Sigmoid colon (tissue), 7 donors: ENCODE measurements around the gene SHC3. TPM values are rescaled to one million over a fixed set of nuclear protein-coding genes. Genes with fewer than 3 reads are reported as not detected.

Experiments
- DNase-seq: peaks from one replicate; pipeline ENCODE4 v3.0.0-alpha.2; 2019
- H3K27ac ChIP-seq, 4 donors: fragments of 200-600 bp; sonication (generic); one replicate each; pipeline ENCODE4 v1.5.1; 2016 to 2019; ENCODE audit warnings: mild to moderate bottlenecking in 1 of 4
- H3K27me3 ChIP-seq, 3 donors: fragments of 200-600 bp; sonication (generic); one replicate each; pipeline ENCODE4 v1.5.1; 2019; ENCODE audit warnings: mild to moderate bottlenecking in 1 of 3
- H3K36me3 ChIP-seq, 4 donors: fragments of 200-600 bp; sonication (generic); one replicate each; pipeline ENCODE4 v1.5.1; 2016 to 2019
- H3K4me1 ChIP-seq, 4 donors: fragments of 200-600 bp; sonication (generic); one replicate each; pipeline ENCODE4 v1.5.1; 2017 to 2019
- H3K4me3 ChIP-seq, 4 donors: fragments of 200-600 bp; sonication (generic); one replicate each; pipeline ENCODE4 v1.5.1; 2017 to 2019; ENCODE audit warnings: mild to moderate bottlenecking in 2 of 4, moderate library complexity in 1 of 4
- H3K9me3 ChIP-seq, 4 donors: fragments of 200-600 bp in 3 of 4; sonication (generic) in 3 of 4; one replicate each; pipeline versions ENCODE4 v1.5.1 to v1.6.1; 2013 to 2019
- EP300 ChIP-seq, 4 donors: sonication (generic); formaldehyde crosslinking; IDR thresholded peaks; one replicate each; pipeline ENCODE4 v1.6.1; 2017; ENCODE audit warnings: antibody characterized with exemption in 4 of 4
- POLR2A ChIP-seq, 2 donors: fragments of 450-650 bp; IDR thresholded peaks; one replicate each; pipeline ENCODE4 v1.6.1; 2016; ENCODE audit warnings: antibody characterized with exemption in 2 of 2, mild to moderate bottlenecking in 2 of 2, moderate library complexity in 2 of 2
- POLR2AphosphoS5 ChIP-seq, 4 donors: sonication (generic); formaldehyde crosslinking; IDR thresholded peaks; one replicate each; pipeline ENCODE4 v1.6.1; 2017; ENCODE audit warnings: antibody characterized with exemption in 4 of 4
- WGBS, 2 donors: extraction: QIAGEN DNeasy Blood & Tissue Kit; methylation state at CpG; one replicate each; pipeline ENCODE4 v1.1.7; 2013; 5-methylcytosine and 5-hydroxymethylcytosine counted together
- intact Hi-C: fragments of 100-400 bp; cut with DNase I; formaldehyde crosslinking; loops from one replicate; pipeline ENCODE4 v1.15.1; 2023
- polyA plus RNA-seq, 3 donors: library from polyadenylated mRNA; stranded (reverse); fragments of 200-250 nt; gene quantifications; one replicate each; pipeline ENCODE4 v1.2.3, GENCODE V29; 2013
- total RNA-seq, 4 donors: library from RNA; depleted of rRNA; stranded (reverse); fragments of >200 nt; gene quantifications; one replicate each; pipeline ENCODE4 v1.1.0, GENCODE V29; 2016
- TF ChIP-seq, protein P1 (sequence below), 4 experiments: fragments of 450-650 bp in 3 of 4; fragments of 200-600 bp in 1 of 4; IDR thresholded peaks; one replicate each; pipeline ENCODE4 v1.5.1; 2016 to 2019; ENCODE audit warnings: antibody characterized with exemption in 4 of 4, mild to moderate bottlenecking in 3 of 4, moderate library complexity in 2 of 4
- donor health status: healthy with polysubstance abuse.
- donor health status: Bipolar disorder and iron deficiency.
- donor health status: healthy.

The SHC3 gene
- total and polyA plus RNA-seq, 7 donors = 0.32 to 14.7 (median 2.1) TPM; not detected in 1

DNA sequence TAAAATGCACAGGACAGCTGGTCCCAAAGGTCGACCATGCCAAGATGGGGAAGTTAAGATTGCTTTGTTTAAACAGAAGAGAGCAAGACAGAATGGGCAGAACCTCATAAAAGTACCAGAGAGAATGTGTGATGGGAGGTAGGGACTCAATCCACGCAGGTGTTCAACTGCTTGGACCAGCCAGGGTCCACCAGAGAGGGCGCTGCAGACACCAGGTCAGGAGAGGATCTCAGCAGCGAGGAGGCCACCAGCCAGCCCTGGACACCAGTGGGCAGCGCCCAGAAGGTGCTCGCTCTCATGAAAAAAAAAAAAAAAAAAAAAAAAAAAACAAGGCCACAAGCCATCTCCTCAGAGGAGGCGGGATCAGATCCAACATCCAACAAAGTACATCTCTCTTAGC lies 81.8 kb downstream of the SHC3 start:
- Histone ChIP-seq H3K4me3 (no peak overlapping the region), H3K27ac (no peak overlapping the region), H3K27me3 (no peaks in the 10 kb centered on the region), H3K36me3 (no peaks in the 10 kb centered on the region), H3K9me3 (peaks cover 0 to 1% (median 0%) of the 10 kb centered on the region in 4 donors), H3K4me1 (peaks cover 0 to 7% (median 0%) of the 10 kb centered on the region in 4 donors)
- 90% methylated on average over 7 of the region's 7 CpGs for WGBS, 2 donors
- TF ChIP-seq POLR2A (IDR thresholded peaks at IDR 0.05) (no peak), POLR2AphosphoS5 (IDR thresholded peaks at IDR 0.05) (no peak), EP300 (IDR thresholded peaks at IDR 0.05) (no peak)
- TF ChIP-seq, protein P1, sequence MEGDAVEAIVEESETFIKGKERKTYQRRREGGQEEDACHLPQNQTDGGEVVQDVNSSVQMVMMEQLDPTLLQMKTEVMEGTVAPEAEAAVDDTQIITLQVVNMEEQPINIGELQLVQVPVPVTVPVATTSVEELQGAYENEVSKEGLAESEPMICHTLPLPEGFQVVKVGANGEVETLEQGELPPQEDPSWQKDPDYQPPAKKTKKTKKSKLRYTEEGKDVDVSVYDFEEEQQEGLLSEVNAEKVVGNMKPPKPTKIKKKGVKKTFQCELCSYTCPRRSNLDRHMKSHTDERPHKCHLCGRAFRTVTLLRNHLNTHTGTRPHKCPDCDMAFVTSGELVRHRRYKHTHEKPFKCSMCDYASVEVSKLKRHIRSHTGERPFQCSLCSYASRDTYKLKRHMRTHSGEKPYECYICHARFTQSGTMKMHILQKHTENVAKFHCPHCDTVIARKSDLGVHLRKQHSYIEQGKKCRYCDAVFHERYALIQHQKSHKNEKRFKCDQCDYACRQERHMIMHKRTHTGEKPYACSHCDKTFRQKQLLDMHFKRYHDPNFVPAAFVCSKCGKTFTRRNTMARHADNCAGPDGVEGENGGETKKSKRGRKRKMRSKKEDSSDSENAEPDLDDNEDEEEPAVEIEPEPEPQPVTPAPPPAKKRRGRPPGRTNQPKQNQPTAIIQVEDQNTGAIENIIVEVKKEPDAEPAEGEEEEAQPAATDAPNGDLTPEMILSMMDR (IDR thresholded peaks at IDR 0.05) = no peak
- no peak for DNase-seq
- intact Hi-C loops = no loop called here

DNA sequence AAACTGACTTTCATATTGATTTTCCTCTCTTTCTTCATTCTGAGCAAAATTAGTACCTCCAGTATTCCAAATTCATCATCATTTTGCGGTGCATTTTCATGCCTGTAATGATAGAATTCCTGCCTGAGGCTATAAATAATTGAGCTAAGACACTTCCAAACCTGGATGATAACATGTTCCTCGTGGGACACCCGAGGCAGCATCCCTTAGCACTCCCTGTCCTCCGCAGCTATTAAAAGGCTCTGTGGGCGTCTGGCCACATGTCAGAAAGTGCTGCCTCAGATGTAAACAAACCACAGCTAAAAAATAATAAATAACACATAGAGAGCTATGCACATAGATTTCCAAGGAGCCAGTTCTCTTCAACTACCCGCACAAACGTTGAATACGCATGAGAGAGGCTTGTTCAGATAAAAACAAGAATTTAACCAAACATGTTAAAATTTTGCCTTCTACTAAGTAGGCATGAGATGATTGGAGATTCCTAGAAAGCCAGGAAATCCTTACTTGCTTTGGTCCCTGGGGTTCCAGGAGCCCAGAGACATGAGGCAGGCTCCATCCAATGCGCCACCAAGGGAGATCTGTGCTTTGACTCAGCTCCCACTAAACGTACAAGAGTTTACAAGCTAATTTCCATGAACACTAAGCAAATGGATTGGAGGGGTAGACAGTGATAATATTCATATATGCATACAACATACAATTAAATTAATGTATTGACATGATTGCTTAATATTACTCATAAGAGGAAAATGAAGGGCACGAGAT lies 82.7 kb downstream of the SHC3 start:
- TF ChIP-seq POLR2AphosphoS5 (IDR thresholded peaks at IDR 0.05) (no peak), POLR2A (IDR thresholded peaks at IDR 0.05) (no peak)
- intact Hi-C loops = no loop called here
- H3K9me3 ChIP-seq = peaks cover 0 to 1% (median 0%) of the 10 kb centered on the region in 4 donors
- 70 to 75% methylated on average over 11 of the region's 11 CpGs for WGBS, 2 donors
- H3K27me3 ChIP-seq = no peaks in the 10 kb centered on the region
- H3K27ac ChIP-seq = no peak overlapping the region
- DNase-seq = no peak
- no peak overlapping the region for H3K4me3 ChIP-seq
- peaks cover 0 to 7% (median 0%) of the 10 kb centered on the region in 4 donors for H3K4me1 ChIP-seq
- H3K36me3 ChIP-seq = no peaks in the 10 kb centered on the region

DNA sequence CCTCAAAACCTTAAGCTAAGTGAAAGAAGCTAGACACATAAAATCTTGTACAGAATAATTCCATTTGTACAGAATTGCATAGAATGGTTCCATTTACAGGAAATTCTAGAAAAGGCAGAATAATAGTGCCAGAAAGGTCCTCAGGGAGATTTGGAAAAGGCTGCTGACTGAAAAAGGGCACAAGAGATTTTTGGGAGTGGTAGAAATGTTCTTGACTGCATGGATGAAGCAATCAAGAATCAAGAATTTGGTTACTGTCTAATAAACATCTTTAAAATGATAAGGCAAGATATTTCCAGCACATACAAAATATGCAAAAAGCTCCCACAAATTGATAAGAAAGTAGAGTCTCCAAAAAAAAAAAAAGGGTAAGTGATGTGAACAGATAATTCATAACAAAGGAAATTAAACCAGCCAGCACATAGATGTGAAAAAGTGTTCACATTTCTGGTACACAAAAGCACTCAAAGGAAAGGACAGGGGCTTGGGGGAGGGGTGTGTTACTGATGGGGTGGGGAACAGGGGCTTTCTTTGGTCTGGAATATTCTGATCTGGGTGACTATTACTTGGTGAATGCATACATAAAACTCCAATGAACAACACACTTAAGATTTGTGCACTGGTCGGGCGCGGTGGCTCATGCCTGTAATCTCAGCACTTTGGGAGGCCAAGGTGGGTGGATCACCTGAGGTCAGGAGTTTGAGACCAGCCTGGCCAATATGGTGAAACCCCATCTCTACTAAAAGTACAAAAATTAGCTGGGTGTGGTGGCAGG lies 85.2 kb downstream of the SHC3 start:
- DNase-seq = no peak
- H3K36me3 ChIP-seq = no peaks in the 10 kb centered on the region
- peaks cover 0 to 7% (median 0%) of the 10 kb centered on the region in 4 donors for H3K4me1 ChIP-seq
- intact Hi-C loops = no loop called here
- H3K9me3 ChIP-seq = peaks cover 0 to 1% (median 0%) of the 10 kb centered on the region in 4 donors
- 95 to 98% methylated on average over 3 of the region's 3 CpGs for WGBS, 2 donors
- no peak overlapping the region for H3K27ac ChIP-seq
- H3K27me3 ChIP-seq = no peaks in the 10 kb centered on the region
- H3K4me3 ChIP-seq = no peak overlapping the region
- TF ChIP-seq, protein P1 (IDR thresholded peaks at IDR 0.05) = no peak
- no peak for TF ChIP-seq EP300 (IDR thresholded peaks at IDR 0.05)
- TF ChIP-seq POLR2AphosphoS5 (IDR thresholded peaks at IDR 0.05) = no peak
- TF ChIP-seq POLR2A (IDR thresholded peaks at IDR 0.05) = no peak

DNA sequence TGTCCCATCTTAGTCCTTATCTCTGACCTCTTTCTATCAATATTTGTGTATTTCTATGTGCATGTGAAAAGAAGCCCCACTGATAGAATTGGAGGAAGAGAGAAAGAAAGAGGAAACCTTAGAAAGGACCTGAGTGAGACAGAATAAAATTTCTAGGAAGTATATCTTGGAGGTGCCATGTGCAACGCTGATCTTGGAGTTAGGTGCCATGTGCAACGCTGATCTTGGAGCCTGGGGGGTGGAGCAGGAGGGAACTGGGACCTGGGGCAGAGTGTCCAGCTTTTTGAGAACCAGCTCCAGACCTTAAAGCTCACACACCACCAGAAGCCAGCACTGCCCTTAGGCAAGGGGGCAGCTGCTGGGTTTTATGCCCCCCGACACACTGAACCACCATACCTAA lies 89.4 kb downstream of the SHC3 start:
- Histone ChIP-seq H3K4me3 (no peak overlapping the region), H3K36me3 (no peaks in the 10 kb centered on the region), H3K9me3 (no peaks in the 10 kb centered on the region), H3K27ac (no peak overlapping the region), H3K27me3 (no peaks in the 10 kb centered on the region), H3K4me1 (no peaks in the 10 kb centered on the region)
- DNase-seq = no peak
- TF ChIP-seq, protein P1 (IDR thresholded peaks at IDR 0.05) = no peak
- TF ChIP-seq POLR2A (IDR thresholded peaks at IDR 0.05) = no peak
- intact Hi-C loops = no loop called here
- 87 to 88% methylated on average over 3 of the region's 3 CpGs for WGBS, 2 donors

DNA sequence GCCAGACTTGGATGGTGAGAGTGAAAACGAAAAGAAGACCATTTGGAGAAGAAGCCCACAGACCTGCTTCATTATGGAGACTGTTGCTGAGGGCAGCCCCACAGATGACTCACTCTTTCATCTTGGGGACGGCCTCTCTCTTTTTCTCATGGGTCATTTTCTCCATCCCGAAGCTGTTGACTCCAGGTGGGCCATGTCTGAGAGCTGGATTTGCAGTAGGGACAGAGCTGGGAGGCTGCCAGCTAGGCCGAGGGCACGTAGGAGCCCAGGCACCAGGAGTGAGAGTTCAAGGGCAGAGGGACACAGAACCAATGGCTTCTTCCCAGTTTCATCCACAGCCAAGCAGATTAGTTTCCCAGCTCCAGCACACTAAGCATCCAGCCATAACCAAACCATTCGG lies 95.0 kb downstream of the SHC3 start:
- no peak for DNase-seq
- no peaks in the 10 kb centered on the region for H3K27me3 ChIP-seq
- WGBS, 2 donors = 82 to 87% methylated on average over 6 of the region's 6 CpGs
- TF ChIP-seq, protein P1 (IDR thresholded peaks at IDR 0.05) = no peak
- no peak for TF ChIP-seq POLR2A (IDR thresholded peaks at IDR 0.05)
- TF ChIP-seq POLR2AphosphoS5 (IDR thresholded peaks at IDR 0.05) = no peak
- TF ChIP-seq EP300 (IDR thresholded peaks at IDR 0.05) = no peak
- intact Hi-C loops = no loop called here
- H3K4me1 ChIP-seq = peaks cover 0 to 1% (median 0%) of the 10 kb centered on the region in 4 donors
- no peaks in the 10 kb centered on the region for H3K36me3 ChIP-seq
- no peak overlapping the region for H3K27ac ChIP-seq
- no peaks in the 10 kb centered on the region for H3K9me3 ChIP-seq
- no peak overlapping the region for H3K4me3 ChIP-seq
